Lower leg skin (tissue), 3 donors: Measurements from ENCODE around the gene TMEM209.

ENCODE experiments used
- POLR2A ChIP-seq, 2 donors: fragments of 450-650 bp; IDR thresholded peaks; one replicate each; pipeline ENCODE4 v1.6.1; 2016 to 2017; ENCODE audit warnings: antibody characterized with exemption in 2 of 2, mild to moderate bottlenecking in 1 of 2, moderate library complexity in 1 of 2
- TF ChIP-seq, protein P1 (sequence below), 3 donors: fragments of 450-650 bp; IDR thresholded peaks; one replicate each; pipeline ENCODE4 v1.5.1; 2016; ENCODE audit warnings: antibody characterized with exemption in 3 of 3, mild to moderate bottlenecking in 3 of 3, moderate library complexity in 2 of 3

DNA sequence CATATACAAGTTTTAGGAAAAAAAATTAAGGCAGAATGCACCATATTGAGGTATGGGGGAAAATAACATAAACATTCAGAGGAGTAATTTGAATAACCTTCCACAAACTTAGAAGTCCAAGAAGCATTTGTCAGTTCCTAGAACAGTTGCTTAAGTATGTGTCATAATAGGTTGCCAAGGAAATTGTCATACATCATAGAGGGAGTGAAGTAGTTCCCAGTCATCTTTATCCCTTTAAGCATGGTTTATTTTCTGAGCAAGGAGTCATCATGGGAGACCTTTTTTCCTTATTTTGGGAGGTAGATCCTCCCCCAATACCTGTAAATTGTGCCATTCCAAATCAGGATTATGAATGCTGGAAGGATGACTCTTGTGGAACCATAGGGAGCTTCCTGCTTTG lies 2.4 kb upstream of the TMEM209 start, which contains the start of gene SSMEM1:
- TF ChIP-seq, protein P1, sequence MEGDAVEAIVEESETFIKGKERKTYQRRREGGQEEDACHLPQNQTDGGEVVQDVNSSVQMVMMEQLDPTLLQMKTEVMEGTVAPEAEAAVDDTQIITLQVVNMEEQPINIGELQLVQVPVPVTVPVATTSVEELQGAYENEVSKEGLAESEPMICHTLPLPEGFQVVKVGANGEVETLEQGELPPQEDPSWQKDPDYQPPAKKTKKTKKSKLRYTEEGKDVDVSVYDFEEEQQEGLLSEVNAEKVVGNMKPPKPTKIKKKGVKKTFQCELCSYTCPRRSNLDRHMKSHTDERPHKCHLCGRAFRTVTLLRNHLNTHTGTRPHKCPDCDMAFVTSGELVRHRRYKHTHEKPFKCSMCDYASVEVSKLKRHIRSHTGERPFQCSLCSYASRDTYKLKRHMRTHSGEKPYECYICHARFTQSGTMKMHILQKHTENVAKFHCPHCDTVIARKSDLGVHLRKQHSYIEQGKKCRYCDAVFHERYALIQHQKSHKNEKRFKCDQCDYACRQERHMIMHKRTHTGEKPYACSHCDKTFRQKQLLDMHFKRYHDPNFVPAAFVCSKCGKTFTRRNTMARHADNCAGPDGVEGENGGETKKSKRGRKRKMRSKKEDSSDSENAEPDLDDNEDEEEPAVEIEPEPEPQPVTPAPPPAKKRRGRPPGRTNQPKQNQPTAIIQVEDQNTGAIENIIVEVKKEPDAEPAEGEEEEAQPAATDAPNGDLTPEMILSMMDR (IDR thresholded peaks at IDR 0.05): no peak
- TF ChIP-seq POLR2A (IDR thresholded peaks at IDR 0.05): no peak
